OCI-LY3 (cell line): ENCODE data around the gene OR51S1.
"Not testable (repeated sequence)": the region's sequence is repeated elsewhere in the genome, so short reads cannot be mapped to it uniquely, and the experiment has no call there.

Source experiments
- H2AFZ ChIP-seq: fragments of 200-600, 300-600 bp; shearing (Covaris generic); 2 replicates; pipeline ENCODE4 v1.6.0; 2014; ENCODE audit warnings: antibody characterized with exemption, low read depth, low read length
- H3K27ac ChIP-seq: fragments of 200-600, 300-600 bp; sonication (generic); 2 replicates; pipeline ENCODE4 v1.5.1; 2014; ENCODE audit warnings: mild to moderate bottlenecking, low read length, moderate library complexity, mixed read lengths
- H3K27me3 ChIP-seq: fragments of 200-600, 300-600 bp; sonication (generic); 2 replicates; pipeline ENCODE4 v1.6.1; 2014; ENCODE audit warnings: low read depth, low read length, mixed read lengths
- H3K36me3 ChIP-seq: fragments of 200-600, 300-600 bp; sonication (generic); replicated peaks from 2 replicates; pipeline ENCODE3; 2014; ENCODE audit warnings: low read depth, low read length, mixed read lengths
- H3K4me1 ChIP-seq: fragments of 300-600, 200-600 bp; sonication (generic); 2 replicates; pipeline ENCODE4 v1.6.1; 2014; ENCODE audit warnings: low read length, mixed read lengths
- H3K4me2 ChIP-seq: fragments of 200-600, 300-600 bp; sonication (generic); 2 replicates; pipeline ENCODE4 v1.6.1; 2014; ENCODE audit warnings: low read length, mixed read lengths
- H3K4me3 ChIP-seq: fragments of 300-600, 200-600 bp; sonication (generic); 2 replicates; pipeline ENCODE4 v1.5.1; 2014; ENCODE audit warnings: antibody characterized with exemption, mild to moderate bottlenecking, low read length, moderate library complexity
- H3K79me2 ChIP-seq: fragments of 300-600, 200-600 bp; shearing (Covaris generic); 2 replicates; pipeline ENCODE4 v1.6.1; 2014; ENCODE audit warnings: mild to moderate bottlenecking, low read length, mixed read lengths
- H3K9ac ChIP-seq: fragments of 300-600, 200-600 bp; shearing (Covaris generic); 2 replicates; pipeline ENCODE4 v1.6.0; 2014; ENCODE audit warnings: mild to moderate bottlenecking, low read length, moderate library complexity
- H3K9me3 ChIP-seq: fragments of 200-600, 300-600 bp; shearing (Covaris generic); 2 replicates; pipeline ENCODE4 v1.6.1; 2014; ENCODE audit warnings: low read length, mixed read lengths; ENCODE audit not compliant: insufficient read depth
- H4K20me1 ChIP-seq: fragments of 200-600, 300-600 bp; sonication (generic); 2 replicates; pipeline ENCODE4 v1.6.1; 2016; ENCODE audit warnings: low read length, mixed read lengths; ENCODE audit not compliant: insufficient read depth
- CTCF ChIP-seq: fragments of 200-600, 300-600 bp; sonication (generic); IDR thresholded peaks from 2 replicates; pipeline ENCODE4 v1.5.1; 2014; ENCODE audit warnings: antibody characterized with exemption, low read length, low read depth
- EZH2phosphoT487 ChIP-seq: fragments of 200-600 bp; shearing (Covaris generic); IDR thresholded peaks from 2 replicates; pipeline ENCODE4 v1.6.1; 2018; ENCODE audit warnings: antibody characterized with exemption, mixed run types, low read depth

The OR51S1 gene

DNA sequence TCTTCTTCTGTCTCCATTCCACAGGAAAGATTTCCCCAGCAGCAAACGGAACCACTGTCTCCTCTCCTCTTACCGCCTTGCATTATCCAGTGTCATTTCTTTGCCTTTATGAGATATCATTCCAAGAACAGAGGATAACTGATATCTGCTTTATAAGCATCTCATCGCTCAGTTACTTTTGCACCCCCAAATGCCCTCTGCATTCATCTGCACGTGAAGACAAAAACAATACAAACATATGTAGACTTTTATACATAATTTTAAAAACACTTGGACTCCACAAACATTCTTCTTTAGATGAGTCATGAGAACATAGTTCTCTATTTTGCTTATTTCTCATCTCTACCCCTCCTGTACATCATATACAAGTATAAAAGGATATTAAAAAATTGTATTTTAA lies 32.2 kb upstream of the OR51S1 start:
- Histone ChIP-seq H3K4me2 (no peak overlapping the region), H3K27me3 (no peaks in the 10 kb centered on the region), H3K9ac (no peak overlapping the region), H3K4me3 (no peak overlapping the region), H3K27ac (no peak overlapping the region), H2AFZ (no peak overlapping the region), H4K20me1 (no peaks in the 10 kb centered on the region), H3K4me1 (no peaks in the 10 kb centered on the region), H3K9me3 (no peaks in the 10 kb centered on the region), H3K36me3 (no peaks in the 10 kb centered on the region), H3K79me2 (no peaks in the 10 kb centered on the region)
- TF ChIP-seq EZH2phosphoT487 (no peak), CTCF (no peak)

- Histone ChIP-seq H3K4me3 (no peak overlapping the region), H3K36me3 (no peaks in the 10 kb centered on the region), H4K20me1 (no peaks in the 10 kb centered on the region), H3K79me2 (no peaks in the 10 kb centered on the region), H3K27me3 (no peaks in the 10 kb centered on the region), H3K9ac (no peak overlapping the region), H3K9me3 (no peaks in the 10 kb centered on the region), H2AFZ (no peak overlapping the region), H3K4me2 (no peak overlapping the region), H3K4me1 (no peaks in the 10 kb centered on the region), H3K27ac (no peak overlapping the region)
- TF ChIP-seq EZH2phosphoT487, result no peak
- TF ChIP-seq CTCF, result no peak
Measured at GRCh38 chr11:4865855-4866254, 16.8 kb upstream of the OR51S1 start.

- H3K4me2 ChIP-seq, result no peak overlapping the region
- H3K79me2 ChIP-seq, result no peaks in the 10 kb centered on the region
- H3K4me1 ChIP-seq, result no peaks in the 10 kb centered on the region
- no peaks in the 10 kb centered on the region for H3K27me3 ChIP-seq
- no peak for TF ChIP-seq EZH2phosphoT487
- TF ChIP-seq CTCF, result no peak
- H3K27ac ChIP-seq, result no peak overlapping the region
- no peak overlapping the region for H3K9ac ChIP-seq
- no peaks in the 10 kb centered on the region for H4K20me1 ChIP-seq
- H2AFZ ChIP-seq, result no peak overlapping the region
- H3K36me3 ChIP-seq, result no peaks in the 10 kb centered on the region
- no peak overlapping the region for H3K4me3 ChIP-seq
- H3K9me3 ChIP-seq, result no peaks in the 10 kb centered on the region
Measured at GRCh38 chr11:4863876-4864275, 14.9 kb upstream of the OR51S1 start.

GRCh38 chr11:4862447-4863236 lies 13.6 kb upstream of the OR51S1 start:
- Histone ChIP-seq H3K9me3 (no peaks in the 10 kb centered on the region), H3K79me2 (no peaks in the 10 kb centered on the region), H3K4me3 (no peak overlapping the region), H3K9ac (no peak overlapping the region), H3K4me1 (no peaks in the 10 kb centered on the region), H3K27me3 (no peaks in the 10 kb centered on the region), H4K20me1 (no peaks in the 10 kb centered on the region), H3K36me3 (no peaks in the 10 kb centered on the region), H3K4me2 (no peak overlapping the region), H3K27ac (no peak overlapping the region), H2AFZ (no peak overlapping the region)
- TF ChIP-seq CTCF, result no peak

- H3K9me3 ChIP-seq, H3K9ac ChIP-seq, H3K27me3 ChIP-seq, H3K4me3 ChIP-seq, H2AFZ ChIP-seq, H3K4me2 ChIP-seq, H3K4me1 ChIP-seq, H3K27ac ChIP-seq, H3K36me3 ChIP-seq, H3K79me2 ChIP-seq, H4K20me1 ChIP-seq: not testable (repeated sequence)
Measured at GRCh38 chr11:4854286-4854685, 5.3 kb upstream of the OR51S1 start.
